K562 (cell line): ENCODE measurements around the gene ACACB. TPM values are rescaled to one million over a fixed set of nuclear protein-coding genes. Genes with fewer than 3 reads are reported as not detected.

Experiments
- ELF4 ChIP-seq: fragments of 450-650 bp; formaldehyde crosslinking; IDR thresholded peaks from 2 replicates; pipeline ENCODE4 v1.4.0; 2022; ENCODE audit warnings: missing genetic modification characterization
- MGA ChIP-seq: fragments of 450-650 bp; IDR thresholded peaks from 2 replicates; pipeline ENCODE4 v1.6.1; 2016; ENCODE audit warnings: mild to moderate bottlenecking, moderate library complexity
- NFE2L1 ChIP-seq: fragments of 450-650 bp; IDR thresholded peaks from 2 replicates; pipeline ENCODE4 v1.6.1; 2016; ENCODE audit warnings: missing genetic modification characterization, low read depth, mild to moderate bottlenecking, missing compliant biosample characterization, moderate library complexity, borderline replicate concordance
- RCOR1 ChIP-seq, 2 experiments: IDR thresholded peaks; 2 replicates each; pipeline ENCODE4 v1.6.1; 2012; ENCODE audit warnings: low read depth in 2 of 2, low read length in 2 of 2, borderline replicate concordance in 1 of 2, improper control_type of control experiment in 1 of 2
- SMAD1 ChIP-seq: fragments of 150-350 bp; IDR thresholded peaks from 2 replicates; pipeline ENCODE4 v1.6.1; 2014; ENCODE audit warnings: low read length, low read depth; ENCODE audit not compliant: partially characterized antibody
- SUPT5H ChIP-seq: fragments of 450-650 bp; IDR thresholded peaks from 2 replicates; pipeline ENCODE4 v1.6.1; 2016
- TEAD2 ChIP-seq: fragments of 450-650 bp; IDR thresholded peaks from 2 replicates; pipeline ENCODE4 v1.6.1; 2016; ENCODE audit warnings: missing genetic modification characterization, control low read depth, missing compliant biosample characterization
- polyA plus RNA-seq, 8 experiments: library from polyadenylated mRNA; depleted of rRNA in 4 of 8; stranded (reverse) in 5 of 8; unstranded in 3 of 8; fragments of >200 nt; fragmentation: Nextera tagmentation in 2 of 8; fragmentation: Illumina TruSeq in 1 of 8; extraction: Ambion mirVana in 2 of 8; extraction: Trizol in 1 of 8; gene quantifications; 2 replicates each; pipeline versions ENCODE4 v1.2.1 to v1.2.3, GENCODE V29; 2011 to 2014; ENCODE audit warnings: inconsistent platforms in 1 of 8, missing spikeins in 1 of 8
- total RNA-seq, 7 experiments: library from RNA; depleted of rRNA in 6 of 7; stranded (reverse); fragments of >200 nt in 6 of 7; fragmentation: Illumina TruSeq in 2 of 7; extraction: Trizol in 2 of 7; gene quantifications; 2 replicates each; pipeline versions ENCODE4 v1.2.1 to v1.2.3, GENCODE V29; 2011 to 2021; ENCODE audit warnings: low replicate concordance in 1 of 7

Gene ACACB
- total and polyA plus RNA-seq, 9 of the 15 experiments (the other 6 are each of a cell fraction or from before 2014, with no cell fraction given), result 0.10 to 2.5 (median 0.83) TPM

- TF ChIP-seq MGA (no peak), TEAD2 (tag) (no peak), RCOR1 (IDR thresholded peaks at IDR 0.05; ENCODE audit: borderline replicate concordance in 1 of 2, low read depth in 2 of 2, low read length in 2 of 2) (no peak), ELF4 (CRISPR knock-in tag) (no peak), NFE2L1 (no peak), SUPT5H (no peak), SMAD1 (no peak)
Measured at GRCh38 chr12:109115404-109115757, 1.0 kb upstream of the ACACB start (continued).
